A549 (cell line): ENCODE results near the gene PRKCE. TPM values are rescaled to one million over a fixed set of nuclear protein-coding genes. Genes with fewer than 3 reads are reported as not detected.

Experiments
- ATAC-seq, 2 experiments: fragments of 200-7000 bp in 1 of 2; fragments of >200 bp in 1 of 2; cut with Nextera tagmentation in 1 of 2; cut with Tn5 transposase in 1 of 2; 3 replicates each; pipeline versions ENCODE4 v1.8.0 to v1.9.1; 2018 to 2020; ENCODE audit warnings: mild to moderate bottlenecking in 1 of 2, moderate library complexity in 1 of 2
- CTCF ChIA-PET: fragments of 300-600 bp; sonication (Branson Sonifier 250); formaldehyde crosslinking; extraction: SDS; loops from one replicate; lab custom pipeline; 2021; ENCODE audit warnings: antibody characterized with exemption, inconsistent platforms; lab: Yijun Ruan, JAX
- POLR2A ChIA-PET: fragments of 350-600 bp; formaldehyde crosslinking; extraction: SDS; loops from one replicate; lab custom pipeline; 2021; ENCODE audit warnings: antibody characterized with exemption, inconsistent platforms; lab: Yijun Ruan, JAX
- DNase-seq, 2 experiments: peaks; one replicate each; pipeline versions ENCODE4 v3.0.0 to v3.0.0-alpha.2; 2011 to 2016; ENCODE audit warnings: low read depth in 1 of 2, low spot score in 1 of 2
- FAIRE-seq: peaks from 2 replicates; lab custom pipeline; 2011; peaks lifted over from hg19 to GRCh38; lab: Jason Lieb, UNC
- H3K27ac ChIP-seq, 2 experiments: fragments of >200 bp; sonication (Bioruptor Twin); formaldehyde crosslinking; 3 replicates each; pipeline ENCODE4 v1.5.1; 2016 to 2017
- H3K4me1 ChIP-seq: fragments of >200 bp; sonication (Bioruptor Twin); formaldehyde crosslinking; 3 replicates; pipeline ENCODE4 v1.6.1; 2016
- H3K4me2 ChIP-seq: fragments of >200 bp; sonication (Bioruptor Twin); formaldehyde crosslinking; 3 replicates; pipeline ENCODE4 v1.6.1; 2016
- H3K4me3 ChIP-seq: fragments of >200 bp; sonication (Bioruptor Twin); formaldehyde crosslinking; 3 replicates; pipeline ENCODE4 v1.5.1; 2016
- H3K9me3 ChIP-seq: fragments of >200 bp; sonication (Bioruptor Twin); formaldehyde crosslinking; 3 replicates; pipeline ENCODE4 v1.6.1; 2016
- ATOH8 ChIP-seq: fragments of 250-450 bp; sonication (Bioruptor Pico); IDR thresholded peaks from 2 replicates; pipeline ENCODE4 v1.5.0; 2020; ENCODE audit warnings: low read depth, mild to moderate bottlenecking, moderate library complexity
- BCL3 ChIP-seq: fragments of >200 bp; sonication (Bioruptor Twin); formaldehyde crosslinking; IDR thresholded peaks from 3 replicates; pipeline ENCODE4 v1.6.1; 2016
- BHLHE40 ChIP-seq: IDR thresholded peaks from 2 replicates; pipeline ENCODE4 v1.6.1; 2012; ENCODE audit warnings: low read depth, low read length, inconsistent platforms
- CBX2 ChIP-seq: fragments of 200-600 bp; sonication (generic); IDR thresholded peaks from 2 replicates; pipeline ENCODE4 v1.6.1; 2016; ENCODE audit warnings: low read depth, mild to moderate bottlenecking, borderline replicate concordance
- CEBPB ChIP-seq, 2 experiments: fragments of >200 bp in 1 of 2; sonication (Bioruptor Twin) in 1 of 2; formaldehyde crosslinking in 1 of 2; IDR thresholded peaks; 2 replicates each; pipeline ENCODE4 v1.6.1; 2012 to 2016
- CHD2 ChIP-seq: fragments of 150-350 bp; IDR thresholded peaks from 2 replicates; pipeline ENCODE4 v1.6.1; 2014; ENCODE audit warnings: low read length; ENCODE audit not compliant: partially characterized antibody
- CTCF ChIP-seq: fragments of >200 bp; sonication (Bioruptor Twin); formaldehyde crosslinking; IDR thresholded peaks from 3 replicates; pipeline ENCODE4 v1.5.1; 2016
- EHMT2 ChIP-seq: fragments of 200-600 bp; sonication (generic); IDR thresholded peaks from 2 replicates; pipeline ENCODE4 v1.6.1; 2016; ENCODE audit warnings: antibody characterized with exemption, low read depth, mild to moderate bottlenecking, moderate library complexity
- ELK1 ChIP-seq: fragments of 150-350 bp; IDR thresholded peaks from 2 replicates; pipeline ENCODE4 v1.6.1; 2014; ENCODE audit warnings: low read depth, mild to moderate bottlenecking, low read length
- EP300 ChIP-seq, 2 experiments: fragments of >200 bp; sonication (Bioruptor Twin); formaldehyde crosslinking; IDR thresholded peaks; 2 replicates in 1 of 2; 3 replicates in 1 of 2; pipeline ENCODE4 v1.6.1; 2016 to 2017
- FOSB ChIP-seq: fragments of 250-450 bp; sonication (Bioruptor Pico); IDR thresholded peaks from 2 replicates; pipeline ENCODE4 v1.5.0; 2020; ENCODE audit warnings: mild to moderate bottlenecking, moderate library complexity
- FOSL2 ChIP-seq, 2 experiments: fragments of 450-650 bp in 1 of 2; fragments of >200 bp in 1 of 2; sonication (Bioruptor Twin) in 1 of 2; formaldehyde crosslinking; IDR thresholded peaks; 2 replicates each; pipeline versions ENCODE4 v1.5.0 to v1.6.1; 2016 to 2020; ENCODE audit warnings: mild to moderate bottlenecking in 1 of 2, moderate library complexity in 1 of 2
- FOXS1 ChIP-seq: fragments of 250-450 bp; sonication (Bioruptor Pico); IDR thresholded peaks from 2 replicates; pipeline ENCODE4 v1.5.0; 2020; ENCODE audit warnings: mild to moderate bottlenecking, moderate library complexity
- GATA3 ChIP-seq: IDR thresholded peaks from 2 replicates; pipeline ENCODE4 v1.6.1; 2012; ENCODE audit warnings: borderline replicate concordance
- HDAC2 ChIP-seq: fragments of 200-600 bp; sonication (generic); IDR thresholded peaks from 2 replicates; pipeline ENCODE4 v1.6.1; 2016
- HES2 ChIP-seq: fragments of >200 bp; sonication (Bioruptor Twin); formaldehyde crosslinking; IDR thresholded peaks from 2 replicates; pipeline ENCODE4 v1.6.1; 2016
- HEYL ChIP-seq: fragments of 250-450 bp; sonication (Bioruptor Pico); IDR thresholded peaks from 2 replicates; pipeline ENCODE4 v1.8.0; 2021; ENCODE audit warnings: mild to moderate bottlenecking, moderate library complexity
- HOXA7 ChIP-seq: fragments of 250-450 bp; sonication (Bioruptor Pico); IDR thresholded peaks from 2 replicates; pipeline ENCODE4 v1.5.0; 2020; ENCODE audit warnings: mild to moderate bottlenecking, moderate library complexity
- HOXB13 ChIP-seq: fragments of 250-450 bp; sonication (Bioruptor Pico); IDR thresholded peaks from 2 replicates; pipeline ENCODE4 v1.5.0; 2020; ENCODE audit warnings: low read depth, mild to moderate bottlenecking, moderate library complexity
- JUN ChIP-seq, 2 experiments: fragments of >200 bp; sonication (Bioruptor Twin); formaldehyde crosslinking; IDR thresholded peaks; 2 replicates in 1 of 2; 3 replicates in 1 of 2; pipeline ENCODE4 v1.6.1; 2016 to 2017
- JUNB ChIP-seq: fragments of >200 bp; sonication (Bioruptor Twin); formaldehyde crosslinking; IDR thresholded peaks from 2 replicates; pipeline ENCODE4 v1.6.1; 2016
- KDM1A ChIP-seq: fragments of 200-600 bp; sonication (generic); IDR thresholded peaks from 2 replicates; pipeline ENCODE4 v1.6.1; 2016; ENCODE audit warnings: low read depth, mild to moderate bottlenecking
- MAX ChIP-seq: IDR thresholded peaks from 2 replicates; pipeline ENCODE4 v1.6.1; 2012
- MYC ChIP-seq: IDR thresholded peaks from 2 replicates; pipeline ENCODE4 v1.6.1; 2012; ENCODE audit warnings: mild to moderate bottlenecking, inconsistent platforms, low read length, improper control_type of control experiment, borderline replicate concordance
- NFE2L2 ChIP-seq: fragments of 150-350 bp; conservative IDR thresholded peaks from 2 replicates; pipeline ENCODE4 v1.6.1; 2014; ENCODE audit warnings: low read length
- NR3C1 ChIP-seq: fragments of >200 bp; sonication (Bioruptor Twin); formaldehyde crosslinking; IDR thresholded peaks from 3 replicates; pipeline ENCODE4 v1.6.1; 2017
- PBX3 ChIP-seq: IDR thresholded peaks from 2 replicates; pipeline ENCODE4 v1.6.1; 2012
- PHF8 ChIP-seq: fragments of 200-600 bp; sonication (generic); IDR thresholded peaks from 2 replicates; pipeline ENCODE4 v1.6.1; 2016; ENCODE audit warnings: low read depth, mild to moderate bottlenecking, antibody characterized with exemption, moderate library complexity, borderline replicate concordance
- POLR2A ChIP-seq: IDR thresholded peaks from 2 replicates; pipeline ENCODE4 v1.6.1; 2012; ENCODE audit warnings: mild to moderate bottlenecking, low read length
- RAD21 ChIP-seq, 2 experiments: fragments of >200 bp in 1 of 2; sonication (Bioruptor Twin) in 1 of 2; formaldehyde crosslinking in 1 of 2; IDR thresholded peaks in 1 of 2; conservative IDR thresholded peaks in 1 of 2; 2 replicates in 1 of 2; 3 replicates in 1 of 2; pipeline ENCODE4 v1.6.1; 2012 to 2018; ENCODE audit warnings: inconsistent platforms in 1 of 2
- RARB ChIP-seq: fragments of 250-450 bp; sonication (Bioruptor Pico); IDR thresholded peaks from 2 replicates; pipeline ENCODE4 v1.8.0; 2021; ENCODE audit warnings: mild to moderate bottlenecking, moderate library complexity
- RCOR1 ChIP-seq: fragments of 150-350 bp; IDR thresholded peaks from 2 replicates; pipeline ENCODE4 v1.6.1; 2014; ENCODE audit warnings: antibody characterized with exemption, low read length, low read depth
- RFX5 ChIP-seq: fragments of 450-650 bp; IDR thresholded peaks from 2 replicates; pipeline ENCODE4 v1.7.1; 2014; ENCODE audit warnings: antibody characterized with exemption, mild to moderate bottlenecking, moderate library complexity
- RNF2 ChIP-seq: fragments of 200-600 bp; sonication (generic); IDR thresholded peaks from 2 replicates; pipeline ENCODE4 v1.6.1; 2016; ENCODE audit warnings: low read depth, mild to moderate bottlenecking, antibody characterized with exemption, moderate library complexity, borderline replicate concordance
- ZC3H11A ChIP-seq: fragments of 450-650 bp; IDR thresholded peaks from 2 replicates; pipeline ENCODE4 v1.6.1; 2014; ENCODE audit warnings: antibody characterized with exemption, mild to moderate bottlenecking
- ZNF302 ChIP-seq: fragments of 250-450 bp; sonication (Bioruptor Pico); IDR thresholded peaks from 2 replicates; pipeline ENCODE4 v1.9.0; 2021; ENCODE audit warnings: inconsistent platforms, mild to moderate bottlenecking, moderate library complexity
- ZSCAN20 ChIP-seq: fragments of 250-450 bp; sonication (Bioruptor Pico); IDR thresholded peaks from 2 replicates; pipeline ENCODE4 v1.8.0; 2022; ENCODE audit warnings: mild to moderate bottlenecking, moderate library complexity
- WGBS: methylation state at CpG from one replicate; pipeline ENCODE4 v1.1.6; 2017; ENCODE audit errors: missing lambda C conversion rate; 5-methylcytosine and 5-hydroxymethylcytosine counted together
- polyA plus RNA-seq, 4 experiments: library from polyadenylated mRNA; depleted of rRNA in 3 of 4; stranded (reverse); fragments of >200 nt; fragmentation: RNase III in 1 of 4; extraction: RNeasy Plus Mini Kit Qiagen cat#74134 plus additional on column Dnase treatment in 1 of 4; gene quantifications; 2 replicates in 3 of 4; 3 replicates in 1 of 4; pipeline ENCODE4 v1.2.3, GENCODE V29; 2011 to 2017

PRKCE gene
- polyA plus RNA-seq, 2 of the 4 experiments (the other 2 are of a cell fraction), result 11.5 to 12.0 TPM

- Histone ChIP-seq H3K4me1 (peaks cover 31% of the 10 kb centered on the region), H3K4me3 (no peak overlapping the region), H3K27ac (peak overlapping the region; percentile 82 to 88), H3K4me2 (peak overlapping the region; percentile 68), H3K9me3 (peaks cover 49% of the 10 kb centered on the region)
- WGBS, result 6% methylated on average over 1 of the region's 1 CpG
- DNase-seq, result peak; percentile 34 to 80
- CTCF ChIA-PET, result interaction anchor here (0.6 to 3.6 kb wide), 8 partner anchors 21 to 362 kb away, joined by 3 to 32 read pairs (median 3); no protein-coding TSS in a partner anchor
- ATAC-seq, result peak; percentile 84
- peak; percentile 97 for FAIRE-seq
- POLR2A ChIA-PET, result interaction anchor here (1.1 to 2.3 kb wide), 8 partner anchors 15 to 198 kb away, joined by 3 to 8 read pairs (median 4); partner anchors contain the start of gene EPAS1
- TF ChIP-seq KDM1A (no peak), HES2 (no peak), CHD2 (no peak), RCOR1 (no peak), FOSL2 (IDR thresholded peaks at IDR 0.05) (peak; percentile 82), FOSL2 (CRISPR knock-in tag; IDR thresholded peaks at IDR 0.05) (peak; percentile 81), CBX2 (no peak), EP300 (IDR thresholded peaks at IDR 0.05) (peak; percentile 64 to 77; a peak in 3 of 5 replicates), POLR2A (no peak), FOSB (CRISPR knock-in tag) (no peak), HOXA7 (CRISPR knock-in tag) (no peak), ZC3H11A (no peak), HEYL (CRISPR knock-in tag) (no peak), HOXB13 (CRISPR knock-in tag) (no peak), ATOH8 (CRISPR knock-in tag) (0 out of 2 replicates have a peak, but pooled peaks have one; percentile 11), FOXS1 (CRISPR knock-in tag) (no peak), BCL3 (peak; percentile 34; the same call in 1 of the 3 replicates), RARB (CRISPR knock-in tag) (no peak), ZSCAN20 (CRISPR knock-in tag) (no peak), HDAC2 (no peak), BHLHE40 (no peak), JUNB (peak; percentile 85), ZNF302 (no peak), RAD21 (conservative IDR thresholded peaks at IDR 0.05 in 1 of 2, IDR thresholded peaks at IDR 0.05 in 1 of 2) (peak in 1 of 2 experiments; percentile 48; a peak in 2 of 5 replicates), CTCF (no peak), JUN (IDR thresholded peaks at IDR 0.05) (peak in 1 of 2 experiments; percentile 67; a peak in 2 of 5 replicates), NFE2L2 (no peak), MAX (peak; percentile 27; the same call in 1 of the 2 replicates), ELK1 (no peak), PHF8 (no peak), GATA3 (peak; percentile 73), MYC (no peak), NR3C1 (no peak), RFX5 (no peak), PBX3 (no peak), CEBPB (IDR thresholded peaks at IDR 0.05) (peak; percentile 81 to 87), EHMT2 (peak; percentile 43; the same call in 1 of the 2 replicates), RNF2 (no peak)
These were observed 447.2 kb downstream of the PRKCE start for GRCh38 chr2:46098621-46099062.
